Measurements from ENCODE around the gene C1QTNF1.

- no peak for TF ChIP-seq CTCF (optimal IDR thresholded peaks at IDR 0.05 in 1 of 3, IDR thresholded peaks at IDR 0.05 in 1 of 3, conservative IDR thresholded peaks at IDR 0.05 in 1 of 3; ENCODE audit: extremely low read depth in 1 of 3, insufficient read depth in 2 of 3, low read length in 3 of 3)
- no peak for TF ChIP-seq EZH2 (IDR thresholded peaks at IDR 0.05; ENCODE audit: low read length)
Observed at GRCh38 chr17:79038545-79039135, 14.7 kb downstream of the C1QTNF1 start.
